Nephron (organoid): ENCODE results near the gene C1QTNF7.

Experiments
- H3K27ac Mint-ChIP-seq, 3 experiments: 2 replicates each; pipeline ENCODE4 v1.8.0; 2020; ENCODE audit warnings: mixed read lengths in 3 of 3, mild to moderate bottlenecking in 2 of 3, moderate library complexity in 1 of 3
- H3K27me3 Mint-ChIP-seq: 2 replicates; pipeline ENCODE4 v1.8.0; 2021; ENCODE audit warnings: low read depth, mild to moderate bottlenecking, moderate library complexity, mixed read lengths
- H3K36me3 Mint-ChIP-seq: 2 replicates; pipeline ENCODE4 v1.8.0; 2020; ENCODE audit warnings: low read depth, mixed read lengths
- H3K4me1 Mint-ChIP-seq: 2 replicates; pipeline ENCODE4 v1.8.0; 2020; ENCODE audit warnings: mixed read lengths
- H3K4me3 Mint-ChIP-seq, 3 experiments: 2 replicates each; pipeline ENCODE4 v1.8.0; 2020; ENCODE audit warnings: mild to moderate bottlenecking in 3 of 3, mixed read lengths in 3 of 3, moderate library complexity in 2 of 3
- H3K9me3 Mint-ChIP-seq: 2 replicates; pipeline ENCODE4 v1.8.0; 2020; ENCODE audit warnings: mixed read lengths
- CTCF ChIP-seq, 3 experiments: fragments of 200-600 bp; sonication (generic); IDR thresholded peaks; one replicate each; pipeline ENCODE4 v1.5.0; 2021; ENCODE audit warnings: antibody characterized with exemption in 3 of 3; ENCODE audit not compliant: unreplicated experiment in 3 of 3

C1QTNF7 gene

GRCh38 chr4:15423285-15423711 lies 4.5 kb upstream of the C1QTNF7 start:
- no peaks in the 10 kb centered on the region for H3K9me3 Mint-ChIP-seq
- TF ChIP-seq CTCF (IDR thresholded peaks at IDR 0.05; ENCODE audit: unreplicated experiment in 3 of 3) = no peak
- H3K27me3 Mint-ChIP-seq = peaks cover 4% of the 10 kb centered on the region
- no peak overlapping the region for H3K4me3 Mint-ChIP-seq
- no peaks in the 10 kb centered on the region for H3K36me3 Mint-ChIP-seq
- peaks cover 18% of the 10 kb centered on the region for H3K4me1 Mint-ChIP-seq
- H3K27ac Mint-ChIP-seq = no peak overlapping the region

- Mint-ChIP-seq H3K4me1 (peaks cover 5% of the 10 kb centered on the region), H3K27ac (no peak overlapping the region), H3K27me3 (peaks cover 4% of the 10 kb centered on the region), H3K4me3 (no peak overlapping the region), H3K9me3 (no peaks in the 10 kb centered on the region), H3K36me3 (no peaks in the 10 kb centered on the region)
- no peak for TF ChIP-seq CTCF (IDR thresholded peaks at IDR 0.05; ENCODE audit: unreplicated experiment in 3 of 3)
Observed at GRCh38 chr4:15425520-15425919, 2.3 kb upstream of the C1QTNF7 start.

GRCh38 chr4:15427161-15427560 lies 672 bp upstream of the C1QTNF7 start:
- Mint-ChIP-seq H3K27ac (peak overlapping the region in 1 of 3 experiments; percentile 21), H3K36me3 (peaks cover 3% of the 10 kb centered on the region), H3K4me1 (peaks cover 5% of the 10 kb centered on the region), H3K27me3 (peaks cover 4% of the 10 kb centered on the region), H3K9me3 (peaks cover 3% of the 10 kb centered on the region), H3K4me3 (no peak overlapping the region)
- no peak for TF ChIP-seq CTCF (IDR thresholded peaks at IDR 0.05; ENCODE audit: unreplicated experiment in 3 of 3)

GRCh38 chr4:15428611-15429010 lies 778 bp downstream of the C1QTNF7 start:
- TF ChIP-seq CTCF (IDR thresholded peaks at IDR 0.05; ENCODE audit: unreplicated experiment in 3 of 3) = no peak
- H3K27me3 Mint-ChIP-seq = peaks cover 4% of the 10 kb centered on the region
- H3K4me3 Mint-ChIP-seq = no peak overlapping the region
- H3K9me3 Mint-ChIP-seq = peaks cover 5% of the 10 kb centered on the region
- H3K27ac Mint-ChIP-seq = no peak overlapping the region
- peaks cover 5% of the 10 kb centered on the region for H3K4me1 Mint-ChIP-seq
- peaks cover 7% of the 10 kb centered on the region for H3K36me3 Mint-ChIP-seq

- no peaks in the 10 kb centered on the region for H3K27me3 Mint-ChIP-seq
- H3K4me3 Mint-ChIP-seq = no peak overlapping the region
- TF ChIP-seq CTCF (IDR thresholded peaks at IDR 0.05; ENCODE audit: unreplicated experiment in 3 of 3) = no peak
- peaks cover 17% of the 10 kb centered on the region for H3K4me1 Mint-ChIP-seq
- no peak overlapping the region for H3K27ac Mint-ChIP-seq
- H3K36me3 Mint-ChIP-seq = peaks cover 7% of the 10 kb centered on the region
- H3K9me3 Mint-ChIP-seq = peaks cover 5% of the 10 kb centered on the region
Observed at GRCh38 chr4:15434091-15434490, 6.3 kb downstream of the C1QTNF7 start.

GRCh38 chr4:15434676-15435075 lies 6.8 kb downstream of the C1QTNF7 start:
- TF ChIP-seq CTCF (IDR thresholded peaks at IDR 0.05; ENCODE audit: unreplicated experiment in 3 of 3) = no peak
- Mint-ChIP-seq H3K4me3 (no peak overlapping the region), H3K4me1 (peaks cover 17% of the 10 kb centered on the region), H3K27me3 (no peaks in the 10 kb centered on the region), H3K36me3 (peaks cover 7% of the 10 kb centered on the region), H3K27ac (no peak overlapping the region), H3K9me3 (peaks cover 5% of the 10 kb centered on the region)
